Activated CD8-positive, alpha-beta memory T cell treated with anti-CD3 and anti-CD28 coated beads, Interleukin-2, amount 50 U/mL, for 1 hour (primary cell): ENCODE data around the gene PCDH12.

Experiments used
- DNase-seq: peaks from one replicate; pipeline ENCODE4 v3.0.0-alpha.2; 2020; ENCODE audit errors: extremely low read depth

The PCDH12 gene

DNA sequence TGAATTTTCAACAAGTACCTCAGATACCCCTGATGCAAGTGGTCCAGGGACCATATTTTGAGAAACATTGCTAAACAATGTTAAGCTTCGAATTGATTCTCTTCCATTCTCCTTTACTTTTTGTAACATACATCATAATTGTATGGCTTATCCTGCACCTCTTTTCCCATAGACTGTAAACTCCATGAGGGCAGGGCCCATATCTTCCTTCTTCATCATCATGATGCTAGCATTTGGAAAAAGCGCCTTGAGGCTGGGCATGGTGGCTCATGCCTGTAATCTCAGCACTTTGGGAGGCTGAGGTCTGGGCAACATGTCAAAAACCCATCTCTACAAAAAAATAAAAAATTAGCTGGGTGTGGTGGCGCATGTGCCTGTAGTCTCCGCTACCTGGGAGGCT lies 48.8 kb downstream of the PCDH12 start:
- DNase-seq: no peak

DNA sequence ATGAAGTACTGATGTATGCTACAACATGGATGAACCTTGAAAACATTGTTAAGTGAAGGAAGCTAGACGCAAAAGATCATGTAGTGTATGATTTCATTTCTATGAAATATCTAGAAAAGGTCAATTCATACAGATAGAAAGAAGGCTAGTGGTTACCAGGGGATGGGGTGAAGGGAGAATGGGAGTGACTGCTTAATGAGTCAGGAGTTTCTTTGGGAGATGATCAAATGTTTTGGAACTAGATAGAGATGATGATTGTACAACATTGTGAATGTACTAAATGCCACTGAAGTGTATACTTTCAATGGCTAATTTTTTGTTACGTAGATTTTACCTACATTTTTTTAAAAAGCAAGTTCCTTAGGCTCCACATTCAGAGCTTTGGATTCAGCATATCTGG lies 49.2 kb downstream of the PCDH12 start:
- DNase-seq: no peak

DNA sequence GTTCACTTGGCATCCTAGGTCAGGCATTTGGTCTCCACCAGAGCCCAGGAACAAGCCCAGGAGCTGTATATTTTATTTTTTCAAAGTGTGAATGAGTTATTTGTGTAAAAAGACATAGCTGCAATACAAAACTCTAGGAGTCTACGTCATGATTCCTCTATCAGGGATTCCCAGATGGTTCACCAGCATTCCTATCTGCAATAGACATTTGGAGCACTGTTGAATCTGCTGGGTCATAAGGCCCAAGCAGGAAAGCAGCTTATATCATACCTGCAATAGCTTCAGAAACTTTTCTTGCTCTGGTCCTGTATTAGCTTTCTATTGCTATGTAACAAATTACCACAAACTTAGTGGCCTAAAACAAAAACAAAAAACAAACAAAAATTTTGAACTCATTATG lies 51.0 kb downstream of the PCDH12 start:
- DNase-seq: no peak

DNA sequence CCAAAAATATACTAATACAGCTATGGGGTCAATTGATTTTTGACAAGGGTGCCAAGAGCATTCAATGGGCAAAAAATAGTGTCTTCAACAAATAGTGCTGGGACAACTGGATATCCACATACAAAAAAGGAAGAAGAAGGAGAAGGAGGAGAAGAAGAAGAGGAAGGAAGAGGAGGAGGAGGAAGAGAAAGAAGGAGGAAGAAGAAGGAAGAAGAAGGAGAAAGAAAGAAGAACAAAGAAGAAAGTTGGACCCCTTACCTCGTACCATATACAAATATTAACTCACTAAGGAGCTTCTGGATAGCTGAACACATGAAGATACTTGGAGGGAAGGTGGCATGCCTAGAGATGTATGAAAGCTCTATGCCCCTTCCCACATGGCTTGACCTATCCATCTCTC lies 51.5 kb downstream of the PCDH12 start:
- no peak for DNase-seq

- no peak for DNase-seq
Measured at GRCh38 chr5:141904551-141904950, 53.5 kb downstream of the PCDH12 start.

DNA sequence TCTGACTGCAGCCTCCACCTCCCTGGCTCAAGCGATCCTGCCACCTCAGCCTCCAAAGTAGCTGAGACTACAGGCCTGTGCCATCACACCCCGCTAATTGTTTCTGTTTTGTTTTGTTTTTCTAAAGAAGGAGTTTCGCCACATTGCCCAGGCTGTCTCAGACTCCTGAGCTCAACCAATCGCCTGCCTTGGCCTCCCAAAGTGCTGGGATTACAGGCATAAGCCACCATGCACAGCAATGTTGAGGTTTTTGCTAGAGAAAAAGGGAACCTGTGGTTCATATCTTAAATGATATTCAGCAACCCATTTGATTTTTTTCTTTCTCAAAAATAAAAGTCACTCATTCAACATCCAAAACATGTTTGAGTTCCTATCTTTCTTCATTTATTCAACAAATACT lies 54.7 kb downstream of the PCDH12 start:
- no peak for DNase-seq

GRCh38 chr5:141902015-141902814 lies 55.8 kb downstream of the PCDH12 start:
- no peak for DNase-seq

- no peak for DNase-seq
Measured at GRCh38 chr5:141898448-141899049, 59.5 kb downstream of the PCDH12 start.

GRCh38 chr5:141897425-141897824 lies 60.6 kb downstream of the PCDH12 start:
- no peak for DNase-seq
